HCEC 1CT (cell line): ENCODE results near the gene RAB27B.
"Not testable (repeated sequence)": the region's sequence is repeated elsewhere in the genome, so short reads cannot be mapped to it uniquely, and the experiment has no call there.

ENCODE experiments used
- DNase-seq: peaks from one replicate; pipeline ENCODE4 v3.0.0-alpha.2; 2017

RAB27B gene

GRCh38 chr18:54820785-54821275, 7.4 kb upstream of the RAB27B start:
- not testable (repeated sequence) for DNase-seq

- peak; percentile 99 for DNase-seq
Measured at GRCh38 chr18:54822872-54823845, 5.1 kb upstream of the RAB27B start.

GRCh38 chr18:54824761-54825160, 3.5 kb upstream of the RAB27B start:
- no peak for DNase-seq

- DNase-seq, result no peak
Measured at GRCh38 chr18:54825601-54826344, 2.5 kb upstream of the RAB27B start.

GRCh38 chr18:54828986-54829385, 709 bp downstream of the RAB27B start:
- DNase-seq, result peak; percentile 30

DNA sequence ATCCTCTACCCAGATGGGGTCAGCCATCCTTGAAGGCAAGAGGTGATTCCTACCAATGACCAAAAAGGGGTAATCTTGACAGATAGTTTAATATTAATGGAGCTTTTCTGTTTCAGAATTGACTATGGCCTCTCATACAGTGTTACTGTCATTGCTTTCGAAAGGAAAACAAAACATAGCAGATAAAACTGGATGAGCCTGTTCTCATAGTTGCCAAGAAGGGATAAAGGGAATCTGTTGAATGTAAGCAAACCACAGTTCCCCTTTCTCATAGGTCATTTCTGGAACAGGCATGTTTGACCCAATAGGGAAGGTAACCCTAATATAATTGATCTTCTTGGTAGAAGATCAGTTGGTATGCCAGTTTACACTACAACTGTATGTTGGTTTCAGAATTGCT, 1.6 kb downstream of the RAB27B start:
- no peak for DNase-seq

GRCh38 chr18:54830260-54830659, 2.0 kb downstream of the RAB27B start:
- peak; percentile 61 for DNase-seq

DNA sequence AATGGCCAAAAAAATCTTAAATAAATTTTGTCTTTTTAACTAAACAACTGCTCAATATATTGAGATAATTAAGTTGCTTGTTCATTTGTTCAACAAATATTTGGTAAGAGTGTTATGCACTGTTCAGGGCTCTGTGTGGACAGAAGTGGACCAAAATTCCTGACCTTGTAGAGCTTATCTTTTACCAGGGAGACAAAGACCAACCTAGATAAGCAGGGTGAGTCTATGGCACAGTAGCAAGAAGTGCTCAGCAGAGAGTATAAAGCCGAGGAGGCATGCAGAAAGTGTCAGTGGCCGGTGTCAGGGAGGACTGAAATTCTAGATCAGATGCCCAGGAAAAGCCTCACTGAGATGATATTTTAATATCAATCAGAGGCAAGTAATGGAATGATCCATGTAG, 2.6 kb downstream of the RAB27B start:
- no peak for DNase-seq

- DNase-seq, result no peak
Measured at GRCh38 chr18:54835944-54836343, 7.7 kb downstream of the RAB27B start.

GRCh38 chr18:54843314-54843713, 15.0 kb downstream of the RAB27B start:
- peak; percentile 79 for DNase-seq

- peak; percentile 79 for DNase-seq
Measured at GRCh38 chr18:54845787-54846186, 17.5 kb downstream of the RAB27B start.

- no peak for DNase-seq
Measured at GRCh38 chr18:54848121-54848520, 19.8 kb downstream of the RAB27B start.

GRCh38 chr18:54849683-54850082, 21.4 kb downstream of the RAB27B start:
- no peak for DNase-seq

GRCh38 chr18:54850598-54850997, 22.3 kb downstream of the RAB27B start:
- no peak for DNase-seq

DNA sequence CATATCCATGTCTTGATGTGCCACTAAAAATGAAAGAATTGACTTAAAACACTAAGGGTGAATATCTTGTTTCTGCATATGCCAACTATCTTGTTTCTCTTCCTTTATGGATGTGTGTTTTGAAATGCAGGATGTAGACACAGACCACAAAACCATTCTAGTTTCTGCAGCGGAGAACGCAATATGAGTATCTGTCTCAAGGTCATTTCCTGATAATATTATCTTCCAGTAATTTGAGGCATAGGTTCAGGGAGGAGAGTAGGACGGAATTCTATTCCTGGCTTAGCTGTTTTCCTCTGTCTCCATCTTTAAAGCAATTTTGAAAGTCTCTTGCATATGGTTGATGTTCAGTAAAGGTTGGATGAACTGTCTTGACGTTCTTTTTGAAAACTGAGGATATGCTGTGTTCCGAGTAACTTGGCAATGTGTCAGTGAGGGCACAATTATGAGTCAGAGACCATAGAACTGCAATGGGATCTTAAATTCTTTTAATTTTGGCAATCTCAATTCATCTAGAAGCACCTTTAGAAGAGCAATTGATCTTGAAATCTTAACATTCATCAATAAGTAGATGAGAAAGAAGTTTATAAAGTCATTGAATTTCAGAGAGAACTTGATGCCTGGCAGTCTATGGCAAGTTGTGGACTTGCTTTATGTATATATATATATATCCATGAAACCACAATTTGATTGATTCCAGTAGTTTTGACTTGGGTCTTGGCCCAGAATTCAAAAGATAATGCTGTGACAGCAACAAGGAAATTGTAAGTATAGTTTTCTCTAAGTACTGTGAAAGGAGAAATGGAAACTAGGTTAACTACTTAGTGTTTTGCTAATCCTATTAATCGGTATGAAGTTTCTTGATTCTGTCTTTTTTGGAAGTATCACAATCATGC, 24.8 kb downstream of the RAB27B start:
- DNase-seq, result no peak

DNA sequence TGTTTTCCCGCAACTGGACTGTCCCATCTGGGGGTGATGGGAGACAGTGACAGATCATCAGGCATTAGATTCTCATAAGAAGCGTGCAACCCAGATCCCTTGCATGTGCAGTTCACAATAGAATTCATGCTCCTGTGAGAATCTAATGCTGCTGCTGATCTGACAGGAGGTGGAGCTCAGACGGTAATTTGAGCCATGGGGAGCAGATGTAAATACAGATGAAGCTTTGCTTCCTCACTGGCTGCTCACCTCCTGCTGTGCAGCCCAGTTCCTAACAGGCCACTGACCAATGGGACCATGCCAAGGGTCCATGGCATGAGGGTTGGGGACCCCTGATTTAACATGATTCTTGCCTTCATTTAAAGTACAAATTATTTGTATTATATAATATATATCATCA, 26.8 kb downstream of the RAB27B start:
- DNase-seq, result not testable (repeated sequence)

DNA sequence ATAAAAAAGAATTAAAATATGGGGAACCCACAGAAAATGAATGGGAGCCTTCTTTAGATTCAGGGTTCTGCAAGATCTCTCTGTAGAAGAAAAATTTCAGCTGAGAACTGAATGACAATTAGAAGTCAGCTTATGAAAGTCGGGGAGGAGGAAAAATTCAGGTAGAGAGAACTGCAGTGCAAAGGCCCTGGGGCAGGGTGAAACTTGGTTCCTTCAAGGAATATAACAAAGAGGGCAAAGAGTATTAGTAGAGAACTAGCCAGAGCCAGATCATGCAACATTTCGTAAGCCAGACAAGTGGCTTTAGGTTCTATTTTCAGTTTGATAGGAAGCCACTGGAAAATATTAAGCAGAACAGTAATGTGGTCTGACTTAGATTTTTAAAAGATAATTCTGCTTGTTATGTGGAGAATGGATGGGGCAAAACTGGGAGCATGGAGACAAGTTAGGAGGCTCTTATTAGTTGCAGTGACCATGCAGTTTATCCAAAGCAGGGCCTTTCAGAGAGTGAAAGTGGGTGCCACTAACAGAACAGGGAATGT, 27.9 kb downstream of the RAB27B start:
- DNase-seq, result no peak

DNA sequence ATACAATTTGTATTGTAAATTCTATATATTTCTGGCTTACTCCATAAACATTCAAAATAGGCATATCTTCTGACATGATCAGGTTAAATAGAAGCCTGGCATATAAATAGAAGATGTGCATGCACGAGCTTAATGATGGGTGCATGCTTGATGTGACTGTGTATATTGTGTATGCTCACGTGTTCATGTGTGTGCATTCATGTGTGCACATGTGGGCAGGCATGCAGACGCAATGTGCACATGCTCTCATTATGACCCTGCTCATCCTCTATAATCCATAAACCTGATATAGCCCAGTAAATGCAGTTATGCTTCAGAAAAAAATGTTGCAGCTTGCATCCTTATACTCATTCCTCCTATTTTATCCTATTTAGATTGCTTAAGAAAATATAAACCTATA, 29.2 kb downstream of the RAB27B start:
- no peak for DNase-seq

DNA sequence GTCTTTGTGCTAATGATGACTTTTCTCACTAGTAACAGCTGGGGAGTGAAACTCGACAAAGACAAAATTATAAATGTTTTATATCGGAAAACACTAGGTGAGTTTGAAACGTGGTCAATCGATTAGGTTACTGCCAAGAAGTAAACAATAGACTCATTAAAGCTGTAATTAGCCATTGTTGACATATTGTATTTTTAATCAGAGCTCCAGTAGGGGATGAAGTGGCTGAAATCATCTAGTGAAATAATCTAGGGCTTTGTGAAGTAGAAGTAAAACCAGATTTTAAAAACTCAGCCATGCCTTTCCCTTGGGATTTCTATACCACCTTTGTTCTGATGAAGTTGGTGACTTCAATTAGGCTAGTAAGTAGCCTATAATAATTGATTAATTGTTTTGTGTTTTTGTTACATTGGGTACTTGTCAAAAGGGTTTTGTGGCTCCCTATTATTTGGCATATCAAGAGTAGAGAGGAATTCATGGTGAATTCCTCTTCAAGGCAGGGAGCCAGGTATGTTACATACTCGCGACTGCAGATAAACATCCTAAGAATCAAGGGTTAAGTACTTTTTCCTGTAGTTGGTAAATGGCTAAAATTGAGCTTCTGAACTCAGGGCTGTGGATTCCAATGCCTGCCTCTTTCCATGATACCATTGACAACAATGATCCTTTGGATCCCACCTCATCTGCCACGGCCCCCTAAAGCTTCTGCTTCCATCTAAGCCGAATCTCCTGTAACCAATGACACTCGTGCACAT, 31.6 kb downstream of the RAB27B start:
- DNase-seq, result no peak

- no peak for DNase-seq
Measured at GRCh38 chr18:54860941-54861340, 32.7 kb downstream of the RAB27B start.

DNA sequence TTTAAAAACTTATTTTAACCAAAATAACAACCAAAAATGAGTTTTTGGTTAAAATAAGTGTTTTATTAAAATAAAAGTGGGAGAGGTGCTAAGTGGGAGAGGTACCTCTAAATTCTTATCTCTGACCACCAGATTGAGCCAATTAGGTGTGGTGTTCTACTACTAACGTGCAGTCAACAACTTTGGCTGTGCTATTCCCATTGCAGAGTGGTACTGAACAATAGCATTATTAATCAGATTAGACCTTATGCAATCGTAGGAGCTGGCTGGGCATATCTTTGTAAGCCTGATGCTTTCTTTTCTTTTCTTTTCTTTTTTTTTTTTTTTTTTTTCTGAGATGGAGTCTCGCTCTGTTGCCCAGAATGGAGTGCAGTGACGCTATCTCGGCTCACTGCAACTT, 38.9 kb downstream of the RAB27B start:
- no peak for DNase-seq

DNA sequence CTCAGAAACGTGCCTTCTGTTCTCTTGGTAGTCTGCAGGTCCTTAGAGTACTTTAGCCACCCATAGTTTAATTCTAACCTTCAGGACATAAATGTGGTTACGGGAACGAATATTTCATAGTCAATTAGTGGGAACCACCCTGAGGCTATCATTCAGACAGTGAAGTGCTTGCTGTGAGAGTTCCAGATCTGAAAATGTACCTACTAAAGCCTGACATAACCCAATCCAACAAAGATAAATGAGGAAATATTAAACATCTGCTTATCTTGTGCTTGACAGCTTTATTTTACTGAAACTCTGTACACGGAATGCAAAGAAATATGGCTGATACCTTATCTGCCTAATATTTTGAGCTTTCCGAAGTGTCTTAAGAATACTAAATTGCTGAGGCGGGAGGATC, 43.0 kb downstream of the RAB27B start:
- DNase-seq, result no peak
